ENCODE measurements around the gene HPCAL1.

DNA sequence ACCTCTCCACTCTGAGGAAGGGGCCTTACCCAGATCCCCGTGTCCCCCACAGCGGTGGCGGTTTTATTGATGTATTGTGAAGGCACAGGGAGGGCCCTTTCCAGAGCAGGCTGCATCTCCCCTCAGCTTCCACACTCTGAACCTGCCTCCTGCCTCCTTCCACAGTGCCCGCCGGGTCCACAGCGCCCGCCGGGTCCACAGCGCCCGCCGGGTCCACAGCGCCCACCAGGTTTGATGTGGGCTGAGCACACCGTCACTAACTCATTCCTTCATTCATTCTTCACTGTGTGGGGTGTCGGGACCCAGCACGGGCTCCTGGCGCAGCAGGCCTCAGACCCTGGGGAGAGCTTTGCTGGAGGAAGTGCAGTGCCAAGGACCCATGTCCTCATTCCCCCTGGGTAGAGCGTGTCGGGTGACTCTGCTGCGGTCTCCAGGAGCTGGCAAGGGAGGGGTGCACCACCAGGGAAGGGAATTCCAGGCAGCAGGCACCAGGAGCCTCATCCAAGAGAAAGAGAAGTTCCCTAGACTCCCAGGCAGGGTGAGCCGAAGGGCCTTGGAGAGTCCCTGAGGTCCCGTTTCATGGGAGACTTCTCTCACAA is 57.1 kb downstream of the HPCAL1 start:
- TF ChIP-seq POLR2A (IDR thresholded peaks at IDR 0.05; ENCODE audit: low read depth, low read length) (no peak), POLR2AphosphoS5 (IDR thresholded peaks at IDR 0.05; ENCODE audit: low read depth, low read length) (no peak), PAX5 (IDR thresholded peaks at IDR 0.05; ENCODE audit: insufficient read depth, low read length, severe bottlenecking) (no peak), TAF1 (IDR thresholded peaks at IDR 0.05; ENCODE audit: low read depth, low read length) (no peak), SPI1 (IDR thresholded peaks at IDR 0.05; ENCODE audit: low read depth, low read length) (no peak)

Measured in GM12891 (cell line).